AG09319 (cell line): Measurements from ENCODE around the gene POP4.

Experiments
- DNase-seq: peaks from one replicate; pipeline ENCODE4 v3.0.0-alpha.2; 2010; ENCODE audit warnings: low read depth; ENCODE audit errors: extremely low read depth
- CTCF ChIP-seq: IDR thresholded peaks from 2 replicates; pipeline ENCODE4 v1.5.1; 2011; ENCODE audit warnings: low read depth, mild to moderate bottlenecking, inconsistent platforms, low read length, moderate library complexity

The POP4 gene

DNA sequence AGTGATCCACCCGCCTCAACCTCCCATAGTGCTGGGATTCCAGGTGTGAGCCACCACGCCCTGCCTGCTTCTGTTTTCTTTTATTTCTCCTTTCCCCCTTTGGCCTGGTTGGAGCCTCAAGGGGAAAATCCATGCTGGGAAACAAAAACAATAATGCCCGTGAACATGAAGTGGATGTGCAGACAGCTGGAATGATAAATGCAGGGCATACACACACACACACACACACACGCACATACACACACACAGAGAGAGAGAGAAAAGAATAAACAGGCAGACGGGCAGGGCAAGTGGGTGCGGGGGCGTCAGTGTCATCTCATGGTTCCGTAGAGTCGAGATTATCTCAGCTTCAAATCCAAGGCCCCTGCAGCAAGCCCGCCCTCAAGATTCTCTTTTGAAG lies 54.8 kb downstream of the POP4 start:
- DNase-seq: no peak
- no peak for TF ChIP-seq CTCF

GRCh38 chr19:29662278-29662603 lies 56.2 kb downstream of the POP4 start:
- DNase-seq: no peak
- TF ChIP-seq CTCF: no peak

GRCh38 chr19:29662604-29663404 lies 56.7 kb downstream of the POP4 start:
- DNase-seq: peak; percentile 79
- TF ChIP-seq CTCF: no peak

- no peak for TF ChIP-seq CTCF
- DNase-seq: no peak
These were observed 58.0 kb downstream of the POP4 start for GRCh38 chr19:29663861-29664752.

GRCh38 chr19:29664753-29665214 lies 58.7 kb downstream of the POP4 start:
- no peak for TF ChIP-seq CTCF
- no peak for DNase-seq

DNA sequence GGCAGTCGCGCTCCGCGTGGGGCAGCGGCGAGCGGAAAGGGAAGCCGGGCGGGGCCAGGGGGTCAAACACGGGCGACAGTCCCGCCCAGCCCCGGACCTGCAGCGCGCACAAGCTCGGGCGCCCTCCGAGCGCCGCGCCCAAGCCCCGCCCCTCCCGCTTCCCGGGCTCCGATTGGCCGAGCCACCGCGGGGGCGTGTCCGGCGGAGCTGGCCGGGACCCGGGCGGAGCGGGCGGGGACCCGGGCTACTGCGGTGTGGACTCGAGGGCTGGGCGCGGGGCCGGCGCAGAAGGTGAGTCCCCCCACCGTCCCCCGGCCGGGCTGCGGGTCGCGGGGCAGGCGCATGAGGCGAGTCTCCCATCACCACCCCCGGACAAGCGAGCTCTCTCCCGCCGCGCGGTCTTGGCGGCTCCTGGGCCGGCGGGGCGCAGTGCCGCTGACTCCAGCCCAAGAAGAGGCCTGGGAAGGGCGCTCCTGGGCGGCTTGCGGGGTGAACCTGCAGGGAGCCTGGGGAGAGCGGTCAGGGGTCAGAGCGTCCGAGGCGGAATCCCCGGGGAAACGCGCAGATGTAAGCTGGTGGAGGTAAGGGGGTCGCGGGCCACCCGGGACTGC lies 59.2 kb downstream of the POP4 start, which contains the start of gene PLEKHF1:
Gene PLEKHF1 (plus strand): TSS at position 247 of the 611 bp plus-strand sequence. CDS start 8,379 bp downstream, outside the sequence.
- TF ChIP-seq CTCF: no peak
- no peak for DNase-seq
